Mesenchymal stem cell (in vitro differentiated cells and primary cell): ENCODE data around the gene CAMTA1.

Experiments
- DNase-seq: peaks from one replicate; pipeline ENCODE4 v3.0.0-alpha.2; 2013
- H2AFZ ChIP-seq: one replicate; pipeline ENCODE4 v1.6.1; 2013; ENCODE audit warnings: low read depth, mild to moderate bottlenecking, control low read depth, inconsistent platforms, low read length, moderate library complexity
- H2AK5ac ChIP-seq: 2 replicates; pipeline ENCODE4 v1.6.1; 2013; ENCODE audit warnings: low read length, moderate library complexity, mild to moderate bottlenecking, inconsistent platforms; ENCODE audit not compliant: severe bottlenecking
- H2BK120ac ChIP-seq: one replicate; pipeline ENCODE4 v1.6.1; 2013; ENCODE audit warnings: low read depth, mild to moderate bottlenecking, inconsistent platforms, low read length, moderate library complexity
- H2BK12ac ChIP-seq, 2 experiments: one replicate each; pipeline ENCODE4 v1.6.1; 2013; ENCODE audit warnings: inconsistent platforms in 2 of 2, low read length in 2 of 2, mild to moderate bottlenecking in 2 of 2, moderate library complexity in 2 of 2, control low read depth in 1 of 2
- H2BK15ac ChIP-seq: one replicate; pipeline ENCODE4 v1.6.1; 2013; ENCODE audit warnings: mild to moderate bottlenecking, low read depth, inconsistent platforms; ENCODE audit not compliant: poor library complexity, severe bottlenecking
- H2BK5ac ChIP-seq: 2 replicates; pipeline ENCODE4 v1.6.1; 2013; ENCODE audit warnings: low read depth, mild to moderate bottlenecking, low read length, control low read depth, inconsistent platforms; ENCODE audit not compliant: poor library complexity, severe bottlenecking
- H3K14ac ChIP-seq, 2 experiments: one replicate each; pipeline ENCODE4 v1.6.1; 2013; ENCODE audit warnings: inconsistent platforms in 2 of 2, low read length in 2 of 2, control low read depth in 1 of 2, mild to moderate bottlenecking in 1 of 2, moderate library complexity in 1 of 2
- H3K18ac ChIP-seq, 2 experiments: one replicate each; pipeline ENCODE4 v1.6.1; 2013; ENCODE audit warnings: inconsistent platforms in 2 of 2, low read length in 2 of 2, control low read depth in 1 of 2, low read depth in 1 of 2, mild to moderate bottlenecking in 1 of 2
- H3K23ac ChIP-seq, 2 experiments: one replicate each; pipeline ENCODE4 v1.6.1; 2013; ENCODE audit warnings: inconsistent platforms in 2 of 2, low read length in 2 of 2, mild to moderate bottlenecking in 2 of 2, moderate library complexity in 2 of 2, control low read depth in 1 of 2
- H3K27ac ChIP-seq: 2 replicates; pipeline ENCODE4 v1.5.1; 2013; ENCODE audit warnings: mild to moderate bottlenecking, moderate library complexity, low read length, control low read depth, inconsistent platforms; ENCODE audit not compliant: poor library complexity, severe bottlenecking
- H3K27me3 ChIP-seq, 2 experiments: 2 replicates each; pipeline versions ENCODE4 v1.6.1 to v1.7.0; 2013; ENCODE audit warnings: low read length in 2 of 2, mild to moderate bottlenecking in 2 of 2, moderate library complexity in 2 of 2, control low read depth in 1 of 2, inconsistent platforms in 1 of 2; ENCODE audit not compliant: control insufficient read depth in 1 of 2, insufficient read depth in 1 of 2
- H3K36me3 ChIP-seq, 2 experiments: 2 replicates each; pipeline versions ENCODE4 v1.6.1 to v1.7.0; 2013; ENCODE audit warnings: low read length in 2 of 2, control low read depth in 1 of 2, inconsistent platforms in 1 of 2, low read depth in 1 of 2, mild to moderate bottlenecking in 1 of 2; ENCODE audit not compliant: insufficient read depth in 2 of 2, control insufficient read depth in 1 of 2
- H3K4ac ChIP-seq, 2 experiments: one replicate each; pipeline ENCODE4 v1.6.1; 2013; ENCODE audit warnings: inconsistent platforms in 2 of 2, low read length in 2 of 2, mild to moderate bottlenecking in 2 of 2, moderate library complexity in 2 of 2, control low read depth in 1 of 2, low read depth in 1 of 2
- H3K4me1 ChIP-seq: 2 replicates; pipeline ENCODE4 v1.6.1; 2013; ENCODE audit warnings: low read depth, low read length, control low read depth; ENCODE audit not compliant: control insufficient read depth, insufficient read depth
- H3K4me2 ChIP-seq: 2 replicates; pipeline ENCODE4 v1.6.1; 2013; ENCODE audit warnings: low read length, mild to moderate bottlenecking, inconsistent platforms; ENCODE audit not compliant: poor library complexity, severe bottlenecking
- H3K4me3 ChIP-seq, 2 experiments: 2 replicates each; pipeline versions ENCODE4 v1.5.1 to v1.7.0; 2013; ENCODE audit warnings: low read length in 2 of 2, mild to moderate bottlenecking in 2 of 2, control low read depth in 1 of 2, low read depth in 1 of 2; ENCODE audit not compliant: insufficient read depth in 1 of 2
- H3K79me1 ChIP-seq: replicated peaks from 2 replicates; pipeline ENCODE4 v1.6.1; 2013; ENCODE audit warnings: mild to moderate bottlenecking, control low read depth, low read length, inconsistent platforms; ENCODE audit not compliant: poor library complexity, severe bottlenecking
- H3K9ac ChIP-seq: 2 replicates; pipeline ENCODE4 v1.7.0; 2013; ENCODE audit warnings: mild to moderate bottlenecking, low read length, moderate library complexity
- H3K9me3 ChIP-seq: 2 replicates; pipeline ENCODE4 v1.7.0; 2013; ENCODE audit warnings: mild to moderate bottlenecking, low read length; ENCODE audit not compliant: control insufficient read depth
- H4K8ac ChIP-seq: one replicate; pipeline ENCODE4 v1.6.1; 2013; ENCODE audit warnings: inconsistent platforms, mild to moderate bottlenecking, low read length, moderate library complexity
- H4K91ac ChIP-seq: one replicate; pipeline ENCODE4 v1.6.1; 2013; ENCODE audit warnings: mild to moderate bottlenecking, low read length, inconsistent platforms
- WGBS: methylation state at CpG from one replicate; pipeline ENCODE4 v1.1.7; 2013; ENCODE audit warnings: mixed read lengths; 5-methylcytosine and 5-hydroxymethylcytosine counted together

Gene CAMTA1

DNA sequence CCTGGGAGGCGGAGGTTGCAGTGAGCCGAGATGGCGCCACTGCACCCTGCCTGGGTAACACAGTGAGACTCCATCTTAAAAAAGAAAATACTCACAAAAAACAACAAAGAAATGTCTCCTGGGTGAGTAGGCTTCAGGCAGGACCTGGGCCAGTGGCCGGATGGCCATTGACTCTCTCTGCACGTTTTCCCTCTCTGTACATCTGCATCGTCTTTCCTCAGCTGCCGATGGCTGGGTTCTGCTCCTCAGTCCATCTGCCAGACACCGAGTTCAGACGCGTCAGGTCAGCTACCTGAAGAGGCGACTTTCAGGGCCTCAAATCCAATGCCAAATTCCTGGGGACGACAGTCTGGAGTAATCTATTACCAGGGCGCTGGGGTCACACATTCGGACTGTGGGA, 199.3 kb downstream of the CAMTA1 start:
- Histone ChIP-seq H3K79me1 (no peaks in the 10 kb centered on the region), H3K9ac (no peak overlapping the region), H3K14ac (no peak overlapping the region), H2AK5ac (no peak overlapping the region), H3K27ac (no peak overlapping the region), H2BK15ac (no peak overlapping the region), H3K23ac (no peak overlapping the region), H3K36me3 (no peaks in the 10 kb centered on the region), H4K91ac (no peak overlapping the region), H3K27me3 (peaks cover 11 to 51% of the 10 kb centered on the region in 2 experiments), H2AFZ (no peak overlapping the region), H3K18ac (no peak overlapping the region), H3K9me3 (peaks cover 14% of the 10 kb centered on the region), H2BK12ac (no peak overlapping the region), H3K4me3 (no peak overlapping the region), H4K8ac (no peak overlapping the region), H2BK120ac (no peak overlapping the region), H3K4me1 (peaks cover 5% of the 10 kb centered on the region), H3K4ac (no peak overlapping the region), H2BK5ac (no peak overlapping the region), H3K4me2 (no peak overlapping the region)
- DNase-seq: no peak
- 90% methylated on average over 14 of the region's 14 CpGs for WGBS

GRCh38 chr1:6984986-6985385, 199.7 kb downstream of the CAMTA1 start:
- Histone ChIP-seq H3K23ac (no peak overlapping the region), H3K4me3 (no peak overlapping the region), H3K9ac (no peak overlapping the region), H3K27ac (no peak overlapping the region), H2BK120ac (no peak overlapping the region), H2AK5ac (no peak overlapping the region), H3K18ac (no peak overlapping the region), H3K4me1 (peaks cover 5% of the 10 kb centered on the region), H3K4ac (no peak overlapping the region), H3K36me3 (no peaks in the 10 kb centered on the region), H4K91ac (no peak overlapping the region), H2BK15ac (no peak overlapping the region), H3K9me3 (peaks cover 15% of the 10 kb centered on the region), H4K8ac (no peak overlapping the region), H2BK5ac (no peak overlapping the region), H3K79me1 (no peaks in the 10 kb centered on the region), H2AFZ (no peak overlapping the region), H2BK12ac (no peak overlapping the region), H3K14ac (no peak overlapping the region), H3K27me3 (peaks cover 11 to 55% of the 10 kb centered on the region in 2 experiments), H3K4me2 (no peak overlapping the region)
- DNase-seq: no peak
- 74% methylated on average over 5 of the region's 7 CpGs for WGBS

DNA sequence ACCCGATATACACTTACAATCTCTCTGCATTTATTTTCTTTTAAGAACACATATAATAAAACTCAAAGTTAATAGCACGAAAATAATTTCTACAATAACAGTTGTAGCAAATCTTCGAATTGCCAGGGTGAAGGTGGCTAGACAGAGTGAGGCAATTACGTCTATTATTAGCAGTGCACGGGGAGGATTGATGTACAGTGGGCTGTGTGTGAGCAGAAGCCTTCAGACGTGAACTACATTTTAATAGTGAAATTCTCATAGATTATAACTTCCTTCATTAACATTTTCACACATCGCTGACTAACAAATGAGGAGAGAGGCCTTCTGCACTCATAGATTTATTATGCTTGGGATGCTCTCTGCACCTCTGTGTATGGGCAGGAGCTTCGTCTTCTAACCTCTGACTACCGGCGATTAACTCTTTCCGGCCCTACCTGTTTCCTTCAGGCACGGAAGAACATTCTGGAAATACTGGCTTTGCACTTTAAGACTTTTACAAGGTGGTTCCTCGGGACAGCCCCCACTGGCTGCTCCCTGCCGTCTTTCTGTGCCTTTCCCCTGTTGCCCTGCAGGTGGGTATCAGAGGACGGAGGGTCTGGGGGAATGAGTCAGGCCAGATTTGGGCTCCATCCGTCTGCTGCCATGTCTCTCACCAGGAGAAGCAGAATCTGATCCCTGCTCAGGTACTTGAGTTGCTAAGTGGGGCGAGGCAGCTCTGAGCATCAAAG, 200.5 kb downstream of the CAMTA1 start:
- 85% methylated on average over 14 of the region's 17 CpGs for WGBS
- no peak overlapping the region for H4K8ac ChIP-seq

DNA sequence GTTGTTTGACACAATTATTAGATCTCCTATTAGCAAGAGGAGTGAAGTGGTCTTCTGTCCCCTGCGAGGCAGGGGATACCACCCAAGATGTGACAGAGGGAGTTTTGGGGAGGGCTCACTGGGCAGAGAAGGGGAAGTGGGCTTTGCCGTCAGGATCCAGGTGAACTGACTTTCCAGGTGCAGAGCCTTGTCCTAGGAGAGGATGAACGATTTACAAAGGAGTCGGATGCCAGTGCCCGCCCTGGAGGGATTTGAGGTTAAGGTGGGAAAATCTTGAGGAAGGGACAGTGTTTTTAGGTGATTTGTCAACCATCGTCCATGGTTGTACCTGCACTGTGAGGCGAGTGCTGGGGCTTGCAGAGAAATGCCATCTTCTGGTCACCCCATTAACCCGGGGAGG, 201.0 kb downstream of the CAMTA1 start:
- no peak for DNase-seq
- Histone ChIP-seq H2AFZ (no peak overlapping the region), H2BK5ac (no peak overlapping the region), H3K4me3 (no peak overlapping the region), H4K8ac (no peak overlapping the region), H3K4ac (no peak overlapping the region), H3K14ac (no peak overlapping the region), H2AK5ac (no peak overlapping the region), H3K4me2 (no peak overlapping the region), H3K27me3 (peaks cover 11 to 51% of the 10 kb centered on the region in 2 experiments), H3K23ac (no peak overlapping the region), H3K79me1 (no peaks in the 10 kb centered on the region), H2BK15ac (no peak overlapping the region), H3K9me3 (peaks cover 19% of the 10 kb centered on the region), H2BK12ac (no peak overlapping the region), H3K18ac (no peak overlapping the region), H3K4me1 (peaks cover 5% of the 10 kb centered on the region), H3K36me3 (no peaks in the 10 kb centered on the region), H3K9ac (no peak overlapping the region), H3K27ac (no peak overlapping the region), H2BK120ac (no peak overlapping the region), H4K91ac (no peak overlapping the region)
- 88% methylated on average over 8 of the region's 8 CpGs for WGBS

More for the DNA sequence above, 200.5 kb downstream of the CAMTA1 start:
- Histone ChIP-seq H3K4ac (no peak overlapping the region), H3K18ac (no peak overlapping the region), H3K36me3 (no peaks in the 10 kb centered on the region), H3K4me2 (no peak overlapping the region), H3K79me1 (no peaks in the 10 kb centered on the region), H4K91ac (no peak overlapping the region), H2BK5ac (no peak overlapping the region), H3K4me1 (peaks cover 5% of the 10 kb centered on the region), H2BK12ac (no peak overlapping the region), H2BK120ac (no peak overlapping the region), H3K9ac (no peak overlapping the region), H3K27me3 (peaks cover 11 to 51% of the 10 kb centered on the region in 2 experiments), H2BK15ac (no peak overlapping the region), H2AFZ (no peak overlapping the region), H2AK5ac (no peak overlapping the region), H3K4me3 (no peak overlapping the region), H3K23ac (no peak overlapping the region), H3K9me3 (peaks cover 19% of the 10 kb centered on the region), H3K14ac (no peak overlapping the region), H3K27ac (no peak overlapping the region)
- no peak for DNase-seq
